GM23338 (cell line): ENCODE data around the gene POLR2J3. TPM values are rescaled to one million over a fixed set of nuclear protein-coding genes. Genes with fewer than 3 reads are reported as not detected.
"Not testable (repeated sequence)": the region's sequence is repeated elsewhere in the genome, so short reads cannot be mapped to it uniquely, and the experiment has no call there.

Experiments
- ATAC-seq: fragments of 200-7000 bp; cut with Tn5 transposase; 3 replicates; pipeline ENCODE4 v1.9.1; 2020
- DNase-seq: peaks from one replicate; pipeline ENCODE4 v3.0.0-alpha.2; 2015; ENCODE audit warnings: low spot score
- H2AFZ ChIP-seq: fragments of 200-600 bp; sonication (generic); 2 replicates; pipeline ENCODE4 v1.8.0; 2016; ENCODE audit warnings: antibody characterized with exemption, mild to moderate bottlenecking, moderate library complexity
- H3F3A ChIP-seq: fragments of 200-600 bp; sonication (generic); replicated peaks from 2 replicates; pipeline ENCODE4 v1.8.0; 2017; ENCODE audit warnings: antibody characterized with exemption, mixed run types, low read depth
- H3K27ac ChIP-seq: fragments of 200-600 bp; sonication (generic); 2 replicates; pipeline ENCODE4 v1.6.1; 2016; ENCODE audit warnings: low read depth
- H3K27me3 ChIP-seq: fragments of 200-600 bp; sonication (generic); 2 replicates; pipeline ENCODE4 v1.8.0; 2016; ENCODE audit warnings: mild to moderate bottlenecking, mixed run types, moderate library complexity; ENCODE audit not compliant: insufficient read depth
- H3K36me3 ChIP-seq: fragments of 200-600 bp; sonication (generic); 2 replicates; pipeline ENCODE4 v1.8.0; 2016; ENCODE audit warnings: mild to moderate bottlenecking; ENCODE audit not compliant: insufficient read depth
- H3K4me1 ChIP-seq: fragments of 200-600 bp; sonication (generic); 2 replicates; pipeline ENCODE4 v1.8.0; 2016; ENCODE audit warnings: mild to moderate bottlenecking, moderate library complexity; ENCODE audit not compliant: insufficient read depth
- H3K4me2 ChIP-seq: fragments of 200-600 bp; sonication (generic); 2 replicates; pipeline ENCODE4 v1.7.1; 2017; ENCODE audit warnings: mixed run types
- H3K4me3 ChIP-seq: fragments of 200-600 bp; sonication (generic); 2 replicates; pipeline ENCODE4 v1.6.1; 2016; ENCODE audit warnings: mixed run types
- H3K79me2 ChIP-seq: fragments of 200-600 bp; sonication (generic); replicated peaks from 2 replicates; pipeline ENCODE4 v1.8.0; 2017; ENCODE audit warnings: mild to moderate bottlenecking; ENCODE audit not compliant: insufficient read depth
- H3K9me2 ChIP-seq: fragments of 200-600 bp; sonication (generic); 2 replicates; pipeline ENCODE4 v1.8.0; 2017; ENCODE audit not compliant: insufficient read depth
- H4K20me1 ChIP-seq: fragments of 200-600 bp; sonication (generic); replicated peaks from 2 replicates; pipeline ENCODE4 v1.8.0; 2017; ENCODE audit warnings: mild to moderate bottlenecking; ENCODE audit not compliant: insufficient read depth
- H3K27ac Mint-ChIP-seq: 2 replicates; pipeline ENCODE4 v1.8.0; 2020; ENCODE audit warnings: inconsistent platforms, mild to moderate bottlenecking, moderate library complexity, mixed read lengths
- H3K27me3 Mint-ChIP-seq: 3 replicates; pipeline ENCODE4 v1.8.0; 2022; ENCODE audit warnings: low read depth, mild to moderate bottlenecking, moderate library complexity, mixed read lengths, inconsistent platforms; ENCODE audit not compliant: insufficient read depth, poor library complexity
- H3K36me3 Mint-ChIP-seq: 3 replicates; pipeline ENCODE4 v1.8.0; 2021; ENCODE audit warnings: low read depth, mild to moderate bottlenecking, inconsistent platforms, moderate library complexity, mixed read lengths
- H3K4me1 Mint-ChIP-seq: 3 replicates; pipeline ENCODE4 v1.8.0; 2020; ENCODE audit warnings: mild to moderate bottlenecking, inconsistent platforms, mixed read lengths
- H3K4me3 Mint-ChIP-seq: 3 replicates; pipeline ENCODE4 v1.8.0; 2021; ENCODE audit warnings: moderate library complexity, mild to moderate bottlenecking, inconsistent platforms, mixed read lengths
- H3K9me3 Mint-ChIP-seq: 3 replicates; pipeline ENCODE4 v1.8.0; 2020; ENCODE audit warnings: moderate library complexity, mild to moderate bottlenecking, inconsistent platforms, mixed read lengths
- polyA plus RNA-seq: library from polyadenylated mRNA; unstranded; fragments of >200 nt; fragmentation: Nextera tagmentation; extraction: Ambion mirVana; gene quantifications from 2 replicates; pipeline ENCODE4 v1.2.1, GENCODE V29; 2016
- total RNA-seq: library from RNA; depleted of rRNA; stranded (reverse); fragments of >200 nt; shearing (Covaris generic); gene quantifications from 2 replicates; pipeline ENCODE4 v1.2.3, GENCODE V29; 2014

The POLR2J3 gene
- total and polyA plus RNA-seq, 2 experiments from 2014 or later: 18.9 to 135 TPM

- not testable (repeated sequence) for H3K4me3 ChIP-seq, H3K27me3 Mint-ChIP-seq, H3K79me2 ChIP-seq, H3K4me1 Mint-ChIP-seq, H3K36me3 Mint-ChIP-seq, H3K4me2 ChIP-seq, H4K20me1 ChIP-seq, ATAC-seq, H3K9me2 ChIP-seq, DNase-seq, H3K27me3 ChIP-seq, H3K4me3 Mint-ChIP-seq, H2AFZ ChIP-seq, H3K27ac Mint-ChIP-seq, H3K9me3 Mint-ChIP-seq, H3K36me3 ChIP-seq, H3K27ac ChIP-seq, H3F3A ChIP-seq, H3K4me1 ChIP-seq
Observed at GRCh38 chr7:102606848-102607247, 34.5 kb upstream of the POLR2J3 start.

DNA sequence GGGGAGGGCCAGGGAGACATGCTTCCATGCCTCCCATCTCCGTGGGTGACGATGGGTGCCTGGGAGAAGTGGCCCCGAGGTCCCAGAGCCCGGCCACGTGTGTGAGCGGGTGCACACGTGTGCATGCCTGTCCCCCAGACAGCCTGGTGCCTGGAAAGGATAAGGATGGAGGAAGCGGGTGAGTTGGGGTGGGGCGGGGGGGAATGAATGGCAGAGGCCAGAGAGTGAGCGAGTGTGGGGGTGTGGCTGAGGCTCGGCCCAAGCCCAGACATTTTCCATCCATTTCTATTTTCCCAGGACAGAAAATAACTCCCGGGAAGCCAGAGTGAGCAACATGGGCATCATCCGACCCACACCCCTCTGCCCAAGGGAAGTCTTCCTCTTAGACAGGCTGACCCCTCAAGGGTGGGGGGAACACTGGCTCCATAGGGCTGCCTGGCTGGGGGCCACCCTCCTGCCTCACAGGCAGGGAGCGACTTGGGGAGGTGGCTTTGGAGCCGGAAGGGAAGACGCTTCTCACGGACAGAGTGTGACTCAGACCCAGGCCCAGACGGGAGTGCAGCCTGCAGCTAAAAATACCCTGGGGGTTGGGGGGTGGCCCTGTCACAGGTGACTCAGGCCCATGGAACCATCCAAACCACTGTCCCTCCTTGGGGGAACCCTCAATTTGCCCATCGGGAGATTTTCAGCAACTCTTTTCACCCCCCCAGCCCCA lies 32.2 kb upstream of the POLR2J3 start:
- peak; percentile 31; the same call in 2 of the 3 replicates for ATAC-seq
- H3K9me2 ChIP-seq, H3K27me3 Mint-ChIP-seq, H3K4me1 Mint-ChIP-seq, H2AFZ ChIP-seq, H3K36me3 ChIP-seq, H3K4me2 ChIP-seq, H4K20me1 ChIP-seq, H3K4me1 ChIP-seq, H3K27ac Mint-ChIP-seq, H3K79me2 ChIP-seq, H3K4me3 ChIP-seq, H3K36me3 Mint-ChIP-seq, H3K9me3 Mint-ChIP-seq, H3K27me3 ChIP-seq, H3F3A ChIP-seq, H3K4me3 Mint-ChIP-seq, DNase-seq, H3K27ac ChIP-seq: not testable (repeated sequence)

DNA sequence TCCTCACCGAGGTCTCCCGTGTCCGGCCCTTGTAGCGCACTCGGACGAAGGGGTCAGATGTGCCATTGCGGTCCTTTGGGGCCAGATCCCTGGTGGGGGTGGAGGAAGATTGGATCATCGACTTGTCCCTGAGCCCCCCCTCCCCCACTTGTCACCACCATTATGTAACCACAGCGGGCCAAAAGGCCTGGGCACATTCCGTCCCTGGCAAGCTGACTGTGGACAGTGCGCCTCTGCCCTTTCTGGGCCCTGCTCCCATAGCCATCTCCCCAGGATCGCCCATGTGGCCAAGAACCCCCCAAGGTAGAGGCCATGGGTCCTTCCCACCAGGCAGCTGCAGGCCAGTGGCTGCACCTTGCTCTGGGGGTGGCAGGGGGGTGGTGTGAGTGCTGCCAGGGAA lies 29.9 kb upstream of the POLR2J3 start:
- not testable (repeated sequence) for H3K36me3 ChIP-seq, H4K20me1 ChIP-seq, H3K79me2 ChIP-seq, H3F3A ChIP-seq, H3K9me2 ChIP-seq, H3K4me3 Mint-ChIP-seq, H3K9me3 Mint-ChIP-seq, H2AFZ ChIP-seq, H3K4me1 Mint-ChIP-seq, H3K27me3 ChIP-seq, H3K27ac Mint-ChIP-seq, H3K4me3 ChIP-seq, H3K36me3 Mint-ChIP-seq, ATAC-seq, DNase-seq, H3K4me2 ChIP-seq, H3K27me3 Mint-ChIP-seq, H3K4me1 ChIP-seq, H3K27ac ChIP-seq

GRCh38 chr7:102599699-102600098 lies 27.3 kb upstream of the POLR2J3 start:
- not testable (repeated sequence) for H3K4me1 Mint-ChIP-seq

GRCh38 chr7:102596036-102596435 lies 23.7 kb upstream of the POLR2J3 start:
- not testable (repeated sequence) for H3K4me3 Mint-ChIP-seq, H3K27ac ChIP-seq, H3K4me2 ChIP-seq, H3K4me1 ChIP-seq, H3K36me3 Mint-ChIP-seq, H3K36me3 ChIP-seq, H3K27me3 Mint-ChIP-seq, H3K27me3 ChIP-seq, H3F3A ChIP-seq, H2AFZ ChIP-seq, H3K4me1 Mint-ChIP-seq, ATAC-seq, H3K27ac Mint-ChIP-seq, H3K4me3 ChIP-seq, H4K20me1 ChIP-seq, H3K79me2 ChIP-seq, H3K9me2 ChIP-seq, DNase-seq, H3K9me3 Mint-ChIP-seq

More at GRCh38 chr7:102599699-102600098, 27.3 kb upstream of the POLR2J3 start:
- not testable (repeated sequence) for H3K27ac ChIP-seq, H3K9me3 Mint-ChIP-seq, H3K4me3 ChIP-seq, ATAC-seq, H3K27me3 Mint-ChIP-seq, H3K79me2 ChIP-seq, H3K4me3 Mint-ChIP-seq, H3K27me3 ChIP-seq, H3K4me2 ChIP-seq, H3K9me2 ChIP-seq, H3K4me1 ChIP-seq, H4K20me1 ChIP-seq, DNase-seq, H2AFZ ChIP-seq, H3K36me3 ChIP-seq, H3F3A ChIP-seq, H3K27ac Mint-ChIP-seq, H3K36me3 Mint-ChIP-seq

DNA sequence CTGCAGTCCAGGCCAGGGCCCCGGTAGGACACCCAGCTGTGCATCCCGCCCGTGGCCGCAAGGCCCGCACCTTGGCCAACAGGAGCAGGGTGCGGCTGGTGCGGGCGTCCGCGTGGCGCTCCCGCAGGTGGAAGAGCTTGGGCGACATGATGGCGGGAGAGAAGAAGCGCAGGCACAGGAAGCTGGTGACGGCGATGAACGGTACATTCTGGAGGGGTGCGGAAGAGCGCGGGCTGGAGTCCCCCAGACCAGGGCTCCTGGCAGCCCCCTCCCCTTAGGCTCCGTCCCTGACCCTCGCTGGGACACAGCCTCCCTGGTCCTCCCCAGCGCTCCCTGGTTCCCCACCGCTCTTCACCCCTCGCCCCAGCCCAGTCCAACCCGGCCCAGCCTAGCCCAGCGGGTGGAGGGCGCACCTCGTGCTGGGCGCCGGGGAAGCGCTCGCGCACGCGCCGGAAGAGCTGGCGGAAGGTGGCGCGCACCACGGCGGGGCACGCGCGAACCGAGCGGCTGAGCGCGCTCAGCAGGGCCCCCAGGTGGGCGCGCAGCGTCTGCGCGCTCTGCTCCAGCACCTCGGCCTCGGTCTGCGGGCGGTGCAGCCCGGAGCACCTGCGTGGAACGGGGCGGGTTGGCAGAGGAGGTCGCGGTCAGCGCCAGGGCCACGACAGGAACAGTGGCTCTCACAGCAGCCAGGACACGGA lies 21.4 kb upstream of the POLR2J3 start:
- not testable (repeated sequence) for H3K4me3 ChIP-seq, H3K27me3 Mint-ChIP-seq, H3K27ac ChIP-seq, H3K79me2 ChIP-seq, H3K4me2 ChIP-seq, H3K27ac Mint-ChIP-seq, H3K4me1 ChIP-seq, H3K36me3 ChIP-seq, H3K36me3 Mint-ChIP-seq, H3K4me1 Mint-ChIP-seq, H2AFZ ChIP-seq, H3F3A ChIP-seq, H3K9me3 Mint-ChIP-seq, DNase-seq, H4K20me1 ChIP-seq, H3K9me2 ChIP-seq, H3K27me3 ChIP-seq, H3K4me3 Mint-ChIP-seq
- ATAC-seq: peak; percentile 21
